Renal cortical epithelial cell (primary cell): ENCODE results near the gene TRIM27. TPM values are rescaled to one million over a fixed set of nuclear protein-coding genes. Genes with fewer than 3 reads are reported as not detected.
"Not testable (repeated sequence)": the region's sequence is repeated elsewhere in the genome, so short reads cannot be mapped to it uniquely, and the experiment has no call there.

Experiments used
- DNase-seq: peaks from one replicate; pipeline ENCODE4 v3.0.0-alpha.2; 2011; ENCODE audit warnings: low read depth
- total RNA-seq: library from RNA; depleted of rRNA; stranded (reverse); fragments of >200 nt; gene quantifications from 2 replicates; pipeline ENCODE4 v1.2.3, GENCODE V29; 2014

TRIM27 gene, protein sequence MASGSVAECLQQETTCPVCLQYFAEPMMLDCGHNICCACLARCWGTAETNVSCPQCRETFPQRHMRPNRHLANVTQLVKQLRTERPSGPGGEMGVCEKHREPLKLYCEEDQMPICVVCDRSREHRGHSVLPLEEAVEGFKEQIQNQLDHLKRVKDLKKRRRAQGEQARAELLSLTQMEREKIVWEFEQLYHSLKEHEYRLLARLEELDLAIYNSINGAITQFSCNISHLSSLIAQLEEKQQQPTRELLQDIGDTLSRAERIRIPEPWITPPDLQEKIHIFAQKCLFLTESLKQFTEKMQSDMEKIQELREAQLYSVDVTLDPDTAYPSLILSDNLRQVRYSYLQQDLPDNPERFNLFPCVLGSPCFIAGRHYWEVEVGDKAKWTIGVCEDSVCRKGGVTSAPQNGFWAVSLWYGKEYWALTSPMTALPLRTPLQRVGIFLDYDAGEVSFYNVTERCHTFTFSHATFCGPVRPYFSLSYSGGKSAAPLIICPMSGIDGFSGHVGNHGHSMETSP
- total RNA-seq = 58.3 and 66.5 TPM in 2 replicates

DNA sequence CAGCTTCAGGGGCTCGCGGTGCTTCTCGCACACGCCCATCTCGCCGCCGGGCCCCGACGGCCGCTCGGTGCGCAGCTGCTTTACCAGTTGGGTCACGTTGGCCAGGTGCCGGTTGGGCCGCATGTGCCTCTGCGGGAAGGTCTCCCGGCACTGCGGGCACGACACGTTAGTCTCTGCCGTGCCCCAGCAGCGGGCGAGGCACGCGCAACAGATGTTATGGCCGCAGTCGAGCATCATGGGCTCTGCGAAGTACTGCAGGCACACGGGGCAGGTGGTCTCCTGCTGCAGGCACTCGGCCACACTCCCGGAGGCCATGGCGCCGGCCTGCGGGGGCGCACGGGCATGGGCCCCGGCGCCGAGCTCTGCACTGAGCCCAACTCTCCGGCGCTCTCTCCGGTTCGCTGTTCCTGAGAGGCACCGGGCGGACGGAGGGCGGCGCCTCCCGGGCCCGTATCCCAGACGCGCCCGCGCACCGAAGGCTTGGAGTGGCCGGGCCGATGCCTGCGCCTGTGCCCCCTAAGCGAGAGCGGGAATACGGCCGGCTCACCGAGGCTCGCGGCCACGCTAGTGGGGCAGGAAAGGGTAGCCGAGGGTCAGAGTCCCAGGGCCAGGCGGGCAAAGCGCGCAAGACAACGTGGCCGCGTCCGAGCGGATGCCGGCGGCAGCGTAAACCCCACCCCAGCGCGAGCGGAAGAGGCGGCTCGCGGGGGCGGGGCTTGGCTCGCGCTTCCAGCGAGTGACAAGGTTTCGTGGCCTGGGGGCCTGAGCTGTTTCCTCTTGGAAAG, at the start of gene TRIM27:
TSS of gene TRIM27 (minus strand) at position 668 of the 785 bp plus-strand sequence. CDS start at position 315, 353 bp downstream.
- DNase-seq = peak; percentile 57

DNA sequence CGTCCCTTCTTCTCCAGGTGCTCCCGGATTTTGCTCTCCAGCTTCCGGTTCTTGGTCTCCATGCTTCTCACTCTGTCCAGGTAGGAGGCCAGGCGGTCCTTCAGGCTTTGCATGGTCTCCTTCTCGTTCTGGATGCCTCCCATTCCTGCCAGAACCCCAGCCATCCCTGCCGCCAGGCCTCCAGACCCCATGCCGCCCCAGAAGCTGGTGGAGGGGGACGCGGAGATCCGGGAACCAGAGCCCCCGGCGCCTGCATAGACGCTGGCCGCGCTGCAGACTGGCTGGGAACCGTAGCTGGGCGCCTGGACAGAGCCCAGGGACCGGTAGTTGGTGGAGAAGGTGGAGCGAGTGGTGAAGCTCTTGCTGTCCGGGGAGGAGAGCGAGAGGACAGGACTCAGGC, 46.3 kb upstream of the TRIM27 start:
- DNase-seq = not testable (repeated sequence)

DNA sequence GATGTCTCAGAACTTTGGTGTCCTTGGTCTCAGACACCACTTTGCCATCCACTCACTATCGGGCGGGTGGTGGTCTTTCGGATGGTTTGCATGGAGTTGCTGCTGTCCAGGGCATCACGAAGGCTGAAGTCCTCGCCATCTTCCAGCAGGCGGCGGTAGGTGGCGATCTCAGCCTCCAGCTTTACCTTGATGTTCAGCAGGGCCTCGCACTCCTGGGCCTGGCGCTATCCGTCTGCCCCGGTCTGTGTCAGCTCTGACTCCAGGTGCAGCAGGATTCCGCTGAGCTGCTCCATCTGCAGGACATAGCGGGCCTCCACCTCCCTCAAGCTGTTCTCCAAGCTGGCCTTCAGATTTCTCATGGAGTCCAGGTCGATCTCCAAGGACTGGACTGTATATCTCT, 45.3 kb upstream of the TRIM27 start:
- no peak for DNase-seq

GRCh38 chr6:28968476-28968875, 44.7 kb upstream of the TRIM27 start:
- DNase-seq = no peak

- DNase-seq = no peak
Measured at GRCh38 chr6:28965706-28966105, 41.9 kb upstream of the TRIM27 start.

DNA sequence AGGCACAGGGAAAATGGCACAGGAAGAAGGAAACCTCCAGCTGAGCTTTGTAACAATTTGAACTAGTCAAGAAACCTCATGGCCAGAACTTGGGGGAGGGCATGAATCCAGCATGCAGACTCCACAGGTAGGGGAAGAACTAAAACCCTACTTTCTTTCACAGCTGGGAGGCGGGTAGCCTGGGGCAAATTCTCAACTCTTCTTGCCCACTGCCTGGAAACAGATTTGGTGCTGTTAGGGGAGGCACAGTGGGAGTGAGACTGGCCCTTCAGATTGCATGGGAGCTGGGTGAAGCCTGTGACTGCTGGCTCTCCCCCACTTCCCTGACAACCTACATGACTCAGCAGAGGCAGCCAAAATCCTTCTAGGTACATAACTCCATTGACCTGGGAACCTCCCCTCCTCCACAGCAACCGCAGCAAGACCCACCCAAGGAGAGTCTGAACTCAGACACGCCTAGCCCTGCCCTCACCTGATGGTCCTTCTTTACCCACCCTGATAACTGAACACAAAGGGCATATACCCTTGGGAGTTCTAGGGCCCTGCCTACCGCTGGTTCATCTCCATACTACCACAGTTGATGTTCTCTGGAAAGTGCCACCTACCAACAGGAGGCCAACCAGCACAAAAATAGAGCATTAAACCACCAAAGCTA, 37.2 kb upstream of the TRIM27 start:
- DNase-seq = no peak

GRCh38 chr6:28958561-28959243, 34.9 kb upstream of the TRIM27 start:
- DNase-seq = not testable (repeated sequence)

DNA sequence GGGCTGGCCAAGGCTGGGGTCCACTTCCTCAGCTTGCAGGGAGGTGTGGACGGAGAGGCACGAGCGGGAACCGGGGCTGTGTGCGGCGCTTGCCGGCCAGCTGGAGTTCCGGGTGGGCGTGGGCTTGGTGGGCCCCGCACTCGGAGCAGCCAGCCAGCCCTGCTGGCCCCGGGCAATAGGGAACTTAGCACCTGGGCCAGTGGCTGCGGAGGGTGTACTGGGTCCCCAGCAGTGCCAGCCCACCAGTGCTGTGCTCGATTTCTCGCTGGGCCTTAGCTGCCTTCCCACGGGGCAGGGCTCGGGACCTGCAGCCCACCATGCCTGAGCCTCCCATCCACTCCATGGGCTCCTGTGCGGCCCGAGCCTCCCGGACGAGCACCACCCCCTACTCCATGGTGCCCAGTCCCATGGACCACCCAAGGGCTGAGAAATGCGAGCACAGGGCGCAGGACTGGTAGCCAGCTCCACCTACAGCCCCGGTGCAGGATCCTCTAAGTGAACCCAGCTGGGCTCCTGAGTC, 34.1 kb upstream of the TRIM27 start:
- not testable (repeated sequence) for DNase-seq

- no peak for DNase-seq
Measured at GRCh38 chr6:28956331-28956730, 32.5 kb upstream of the TRIM27 start.

GRCh38 chr6:28953585-28954258, 29.9 kb upstream of the TRIM27 start:
- DNase-seq = peak; percentile 25

DNA sequence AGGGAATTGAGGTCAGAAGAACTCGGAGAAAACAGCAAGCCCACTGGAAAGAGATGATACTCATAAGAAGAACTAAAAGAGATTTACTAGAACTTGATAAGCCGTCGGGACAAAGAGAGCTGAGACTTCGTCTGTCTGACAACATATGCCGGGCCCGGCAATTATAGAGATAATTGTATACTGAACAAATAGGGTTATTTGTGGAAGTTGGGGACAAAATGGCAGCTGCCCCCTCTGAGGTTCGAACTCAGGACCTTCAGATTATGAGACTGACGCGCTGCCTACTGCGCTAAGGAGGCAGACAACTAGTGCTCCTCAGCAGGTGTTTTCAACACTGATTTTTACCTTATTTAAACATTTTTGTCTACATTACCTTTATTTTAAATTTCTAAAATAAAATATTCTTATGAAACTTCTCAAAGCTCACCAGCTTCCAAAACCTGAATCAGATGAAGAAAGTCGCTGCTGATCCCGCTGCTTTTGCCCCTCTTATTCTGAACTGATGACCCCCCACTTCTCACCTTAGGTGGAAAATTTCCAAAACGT, 29.3 kb upstream of the TRIM27 start:
- DNase-seq = peak; percentile 34

- not testable (repeated sequence) for DNase-seq
Measured at GRCh38 chr6:28949656-28950195, 25.9 kb upstream of the TRIM27 start.

- DNase-seq = no peak
Measured at GRCh38 chr6:28948782-28949486, 25.1 kb upstream of the TRIM27 start.

DNA sequence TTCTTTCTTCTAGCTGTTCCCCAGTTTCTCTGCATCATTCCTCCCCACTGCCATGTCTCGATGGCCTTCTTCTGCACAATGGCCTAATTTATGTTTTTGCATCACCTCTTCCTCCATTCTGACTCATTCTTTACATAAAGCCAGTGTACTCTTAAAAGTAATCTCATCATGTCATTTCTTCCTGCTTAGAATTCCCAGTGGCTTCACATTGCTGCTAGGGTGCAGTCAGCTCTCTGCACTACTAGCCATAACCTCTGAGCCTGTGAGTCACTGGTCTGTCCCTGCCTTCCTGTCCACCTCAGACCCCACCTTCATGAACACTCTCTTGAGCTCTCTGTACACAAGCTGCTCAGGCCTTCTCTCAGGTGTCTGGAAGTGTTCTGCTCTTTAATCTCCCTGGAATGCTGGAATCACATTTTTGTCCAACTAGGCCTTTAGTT, 24.1 kb upstream of the TRIM27 start:
- DNase-seq = peak; percentile 48

- DNase-seq = no peak
Measured at GRCh38 chr6:28947067-28947765, 23.4 kb upstream of the TRIM27 start.

DNA sequence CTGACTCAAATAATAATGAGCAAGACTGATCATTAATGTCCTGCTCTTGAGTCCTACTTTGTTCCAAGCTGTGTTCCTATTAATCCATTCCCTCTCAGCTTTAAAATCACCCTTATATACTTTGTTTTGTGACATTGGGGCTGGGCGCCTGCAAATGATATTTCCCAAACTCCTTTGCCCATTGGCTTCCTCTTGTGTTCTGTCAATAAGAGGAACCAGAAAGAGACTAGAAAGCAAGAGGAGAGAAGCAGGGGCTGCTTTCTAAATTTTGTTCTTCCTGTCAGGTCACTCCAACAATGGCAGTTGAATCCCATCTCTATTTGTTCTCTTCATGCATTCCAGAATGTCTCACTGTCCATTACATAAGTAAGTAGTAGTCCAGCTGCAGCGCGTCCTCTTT, 21.6 kb upstream of the TRIM27 start:
- no peak for DNase-seq

DNA sequence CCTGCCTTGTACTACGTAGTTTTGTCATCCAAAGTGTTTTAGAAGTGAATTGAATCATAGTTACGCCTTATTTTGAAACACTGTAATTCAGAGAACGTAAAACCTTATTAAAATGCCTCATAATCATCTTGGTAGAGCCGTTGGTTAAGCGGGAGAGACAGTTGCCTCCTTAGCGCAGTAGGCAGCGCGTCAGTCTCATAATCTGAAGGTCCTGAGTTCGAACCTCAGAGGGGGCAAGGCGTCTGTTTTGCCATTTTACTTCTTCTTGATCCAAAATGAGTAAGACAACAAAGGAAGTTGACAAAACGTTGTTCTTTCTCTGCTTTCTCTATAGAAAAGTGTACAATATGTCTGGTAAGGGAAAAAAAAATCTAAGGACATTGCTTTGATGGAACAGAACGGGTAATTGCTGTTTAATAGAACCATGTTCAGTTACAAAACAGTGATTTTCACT, 20.7 kb upstream of the TRIM27 start:
- peak; percentile 72 for DNase-seq

- peak; percentile 56 for DNase-seq
Measured at GRCh38 chr6:28943557-28944411, 20.0 kb upstream of the TRIM27 start.
